PC-3 (cell line): ENCODE results near the gene TEAD1. TPM values are rescaled to one million over a fixed set of nuclear protein-coding genes. Genes with fewer than 3 reads are reported as not detected.

ENCODE experiments used
- ATAC-seq: fragments of 200-7000 bp; cut with Tn5 transposase; 2 replicates; pipeline ENCODE4 v1.9.1; 2020; ENCODE audit warnings: mild to moderate bottlenecking, moderate library complexity
- BruUV-seq: library from RNA; stranded (reverse); fragments of 400-500 nt; replicated peaks from 2 replicates; lab custom pipeline; 2021; lab: Mats Ljungman, UMichigan
- CTCF ChIA-PET: fragments of 300-600 bp; sonication (Branson Sonifier 250); formaldehyde crosslinking; loops from one replicate; lab custom pipeline; 2022; ENCODE audit warnings: antibody characterized with exemption; lab: Charles Lee
- POLR2A ChIA-PET: fragments of 300-600 bp; sonication (Branson Sonifier 250); formaldehyde crosslinking; loops from one replicate; lab custom pipeline; 2022; ENCODE audit warnings: antibody characterized with exemption; ENCODE audit not compliant: unreplicated experiment; lab: Charles Lee
- DNase-seq: peaks from one replicate; pipeline ENCODE4 v3.0.0-alpha.2; 2015
- H2AFZ ChIP-seq: fragments of 300-600 bp; sonication (generic); 2 replicates; pipeline ENCODE4 v1.6.0; 2016; ENCODE audit warnings: antibody characterized with exemption, low read length
- H3F3A ChIP-seq: fragments of 300-600 bp; sonication (generic); one replicate; pipeline ENCODE4 v1.6.0; 2017; ENCODE audit warnings: antibody characterized with exemption, low read length, control low read depth, mild to moderate bottlenecking; ENCODE audit not compliant: unreplicated experiment
- H3K27ac ChIP-seq: fragments of 300-600 bp; sonication (generic); 2 replicates; pipeline ENCODE4 v1.5.1; 2016; ENCODE audit warnings: mild to moderate bottlenecking, low read length
- H3K27me3 ChIP-seq: fragments of 300-600 bp; sonication (generic); 2 replicates; pipeline ENCODE4 v1.6.1; 2016; ENCODE audit warnings: low read length, mixed read lengths
- H3K36me3 ChIP-seq: fragments of 300-600 bp; sonication (generic); 2 replicates; pipeline ENCODE4 v1.6.1; 2016; ENCODE audit warnings: low read depth, mixed run types, low read length, mixed read lengths
- H3K4me1 ChIP-seq: fragments of 300-600 bp; sonication (generic); 2 replicates; pipeline ENCODE4 v1.5.1; 2016; ENCODE audit warnings: low read length; ENCODE audit not compliant: insufficient read depth
- H3K4me2 ChIP-seq: fragments of 300-600 bp; sonication (generic); 2 replicates; pipeline ENCODE4 v1.6.0; 2016; ENCODE audit warnings: low read length
- H3K4me3 ChIP-seq: fragments of 300-600 bp; sonication (generic); 2 replicates; pipeline ENCODE4 v1.5.1; 2016; ENCODE audit warnings: mild to moderate bottlenecking, low read length, mixed read lengths
- H3K79me2 ChIP-seq: fragments of 300-600 bp; sonication (generic); 2 replicates; pipeline ENCODE4 v1.6.1; 2017; ENCODE audit warnings: low read length, mixed read lengths
- H3K9ac ChIP-seq: fragments of 300-600 bp; sonication (generic); 2 replicates; pipeline ENCODE4 v1.6.0; 2016; ENCODE audit warnings: mild to moderate bottlenecking, low read length
- H3K9me2 ChIP-seq: fragments of 300-600 bp; sonication (generic); replicated peaks from 2 replicates; pipeline ENCODE4 v1.6.1; 2016; ENCODE audit warnings: mixed run types, low read length, mixed read lengths
- H3K9me3 ChIP-seq: fragments of 300-600 bp; sonication (generic); 2 replicates; pipeline ENCODE4 v1.6.1; 2016; ENCODE audit warnings: low read length, mixed read lengths
- H4K20me1 ChIP-seq: fragments of 300-600 bp; sonication (generic); 2 replicates; pipeline ENCODE4 v1.6.1; 2016; ENCODE audit warnings: low read length, mixed read lengths
- CTCF ChIP-seq: fragments of 300-600 bp; sonication (generic); conservative IDR thresholded peaks from 2 replicates; pipeline ENCODE4 v1.5.1; 2017; ENCODE audit warnings: antibody characterized with exemption, low read depth, mild to moderate bottlenecking, low read length
- EZH2 ChIP-seq: fragments of 300-600 bp; sonication (generic); IDR thresholded peaks from one replicate; pipeline ENCODE4 v1.6.1; 2017; ENCODE audit warnings: antibody characterized with exemption, mild to moderate bottlenecking, low read length; ENCODE audit not compliant: unreplicated experiment
- EZH2phosphoT487 ChIP-seq: fragments of 300-600 bp; sonication (generic); IDR thresholded peaks from 2 replicates; pipeline ENCODE4 v1.6.1; 2018; ENCODE audit warnings: mild to moderate bottlenecking, antibody characterized with exemption, low read length, borderline replicate concordance
- intact Hi-C: fragments of 100-400 bp; cut with micrococcal nuclease; formaldehyde crosslinking; loops from 2 replicates; pipeline ENCODE4 v1.9.0; 2023
- total RNA-seq: library from RNA; depleted of rRNA; stranded (reverse); fragments of >200 nt; gene quantifications from 2 replicates; pipeline ENCODE4 v1.2.3, GENCODE V29; 2014

The TEAD1 gene
- total RNA-seq, 1 experiment from 2014 or later = 70.2 TPM

GRCh38 chr11:12705874-12706273 lies 31.7 kb downstream of the TEAD1 start:
- no peak overlapping the region for H3K9ac ChIP-seq
- no TSS peak for BruUV-seq
- no peak for TF ChIP-seq EZH2phosphoT487
- no peak for TF ChIP-seq CTCF
- TF ChIP-seq EZH2 = no peak
- H3K4me1 ChIP-seq = peaks cover 10% of the 10 kb centered on the region
- no peak overlapping the region for H3K4me2 ChIP-seq
- H3K27ac ChIP-seq = no peak overlapping the region
- CTCF ChIA-PET = no interaction called here
- H3K27me3 ChIP-seq = no peaks in the 10 kb centered on the region
- POLR2A ChIA-PET = no interaction called here
- H4K20me1 ChIP-seq = peaks cover 3% of the 10 kb centered on the region; the same call in 1 of the 2 replicates
- H3K36me3 ChIP-seq = peaks cover 6% of the 10 kb centered on the region
- H3K79me2 ChIP-seq = peaks cover 100% of the 10 kb centered on the region
- ATAC-seq = no peak
- H3K4me3 ChIP-seq = no peak overlapping the region
- no peaks in the 10 kb centered on the region for H3K9me2 ChIP-seq
- H3K9me3 ChIP-seq = no peaks in the 10 kb centered on the region
- DNase-seq = no peak
- intact Hi-C loops = no loop called here
- no peaks in the 10 kb centered on the region for H3F3A ChIP-seq
- H2AFZ ChIP-seq = no peak overlapping the region

- no TSS peak for BruUV-seq
- TF ChIP-seq CTCF (no peak), EZH2 (no peak), EZH2phosphoT487 (no peak)
- Histone ChIP-seq H3K36me3 (peaks cover 6% of the 10 kb centered on the region), H3K27ac (no peak overlapping the region), H3K79me2 (peaks cover 100% of the 10 kb centered on the region), H4K20me1 (peaks cover 3% of the 10 kb centered on the region; the same call in 1 of the 2 replicates), H3K27me3 (no peaks in the 10 kb centered on the region), H2AFZ (no peak overlapping the region), H3K9me2 (no peaks in the 10 kb centered on the region), H3K9ac (no peak overlapping the region), H3F3A (no peaks in the 10 kb centered on the region), H3K4me2 (no peak overlapping the region), H3K9me3 (no peaks in the 10 kb centered on the region), H3K4me1 (peaks cover 10% of the 10 kb centered on the region), H3K4me3 (no peak overlapping the region)
- CTCF ChIA-PET = no interaction called here
- intact Hi-C loops = no loop called here
- POLR2A ChIA-PET = no interaction called here
- no peak for DNase-seq
- ATAC-seq = no peak
These were observed 32.6 kb downstream of the TEAD1 start for GRCh38 chr11:12706545-12707499.

GRCh38 chr11:12707500-12707880 lies 33.3 kb downstream of the TEAD1 start:
- Histone ChIP-seq H2AFZ (no peak overlapping the region), H3K9me2 (no peaks in the 10 kb centered on the region), H3K27ac (no peak overlapping the region), H3K4me3 (no peak overlapping the region), H4K20me1 (0 out of 2 replicates have a peak, but pooled peaks cover 3% of the 10 kb centered on the region), H3F3A (no peaks in the 10 kb centered on the region), H3K27me3 (no peaks in the 10 kb centered on the region), H3K79me2 (peaks cover 100% of the 10 kb centered on the region), H3K9me3 (no peaks in the 10 kb centered on the region), H3K4me2 (no peak overlapping the region), H3K36me3 (peaks cover 6% of the 10 kb centered on the region), H3K4me1 (peaks cover 10% of the 10 kb centered on the region), H3K9ac (no peak overlapping the region)
- intact Hi-C loops = no loop called here
- ATAC-seq (no peak), DNase-seq (no peak)
- ChIA-PET POLR2A (no interaction called here), CTCF (no interaction called here)
- TF ChIP-seq EZH2 (no peak), CTCF (no peak), EZH2phosphoT487 (no peak)
- no TSS peak for BruUV-seq
